AG10803 (cell line): Measurements from ENCODE around the gene NPY1R.

Experiments used
- DNase-seq: peaks from one replicate; pipeline ENCODE4 v3.0.0; 2010; ENCODE audit warnings: low read depth
- H3K4me3 ChIP-seq: 2 replicates; pipeline ENCODE4 v1.5.1; 2011; ENCODE audit warnings: mild to moderate bottlenecking, low read length, control low read depth
- TF ChIP-seq, protein P1 (sequence below): conservative IDR thresholded peaks from 2 replicates; pipeline ENCODE4 v1.5.1; 2011; ENCODE audit warnings: mild to moderate bottlenecking, low read length, control low read depth, inconsistent platforms

Gene NPY1R

GRCh38 chr4:163350672-163351071, 18.3 kb upstream of the NPY1R start:
- H3K4me3 ChIP-seq = no peak overlapping the region
- DNase-seq = no peak
- TF ChIP-seq, protein P1, sequence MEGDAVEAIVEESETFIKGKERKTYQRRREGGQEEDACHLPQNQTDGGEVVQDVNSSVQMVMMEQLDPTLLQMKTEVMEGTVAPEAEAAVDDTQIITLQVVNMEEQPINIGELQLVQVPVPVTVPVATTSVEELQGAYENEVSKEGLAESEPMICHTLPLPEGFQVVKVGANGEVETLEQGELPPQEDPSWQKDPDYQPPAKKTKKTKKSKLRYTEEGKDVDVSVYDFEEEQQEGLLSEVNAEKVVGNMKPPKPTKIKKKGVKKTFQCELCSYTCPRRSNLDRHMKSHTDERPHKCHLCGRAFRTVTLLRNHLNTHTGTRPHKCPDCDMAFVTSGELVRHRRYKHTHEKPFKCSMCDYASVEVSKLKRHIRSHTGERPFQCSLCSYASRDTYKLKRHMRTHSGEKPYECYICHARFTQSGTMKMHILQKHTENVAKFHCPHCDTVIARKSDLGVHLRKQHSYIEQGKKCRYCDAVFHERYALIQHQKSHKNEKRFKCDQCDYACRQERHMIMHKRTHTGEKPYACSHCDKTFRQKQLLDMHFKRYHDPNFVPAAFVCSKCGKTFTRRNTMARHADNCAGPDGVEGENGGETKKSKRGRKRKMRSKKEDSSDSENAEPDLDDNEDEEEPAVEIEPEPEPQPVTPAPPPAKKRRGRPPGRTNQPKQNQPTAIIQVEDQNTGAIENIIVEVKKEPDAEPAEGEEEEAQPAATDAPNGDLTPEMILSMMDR = no peak

DNA sequence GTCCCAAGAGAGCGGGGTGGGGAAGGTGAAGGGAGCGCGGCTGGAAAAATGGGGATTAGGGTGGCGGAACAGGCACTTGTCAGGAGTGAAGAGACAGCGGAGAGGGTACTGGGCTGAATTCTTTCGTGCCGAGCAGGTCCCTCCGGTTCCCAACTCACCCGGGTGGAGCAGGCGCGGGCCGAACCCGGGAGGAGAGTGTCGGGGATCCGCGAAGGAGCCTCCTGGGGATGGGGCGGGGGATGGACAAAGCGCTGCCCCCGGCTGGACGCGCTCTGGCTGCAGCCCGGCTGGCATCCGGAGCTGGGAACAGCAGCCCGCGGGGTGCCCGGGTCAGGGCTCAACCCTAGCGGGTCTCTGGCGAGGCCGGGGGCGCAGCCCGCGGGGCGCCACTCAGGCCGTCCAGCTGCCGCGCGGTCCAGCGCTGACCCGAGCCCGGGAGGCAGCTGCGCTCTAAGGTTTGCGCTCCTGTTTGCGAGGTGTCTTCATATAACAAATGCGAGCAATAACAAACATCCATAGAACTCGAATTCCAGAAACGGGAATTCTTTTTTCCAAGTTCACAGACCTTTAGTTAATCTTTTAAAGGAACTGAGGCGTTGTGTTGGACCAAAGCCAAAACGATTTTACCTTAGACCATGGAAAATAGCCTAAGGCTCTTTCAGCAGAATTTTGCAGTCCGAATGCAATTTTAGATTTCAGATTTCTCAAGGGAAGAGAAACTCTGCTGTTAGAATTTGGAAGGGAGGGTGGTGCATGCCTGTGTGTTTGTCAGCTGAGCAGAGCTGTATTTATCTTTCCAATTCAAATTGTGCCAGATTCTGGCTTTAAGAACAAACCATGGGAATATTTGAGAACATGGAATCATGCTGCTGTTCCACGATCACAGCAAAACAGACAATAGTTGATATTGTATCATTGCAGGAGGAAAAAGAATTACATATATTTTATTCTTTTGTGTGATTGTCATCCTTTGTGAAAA, 12.0 kb upstream of the NPY1R start:
- no peak overlapping the region for H3K4me3 ChIP-seq
- no peak for DNase-seq
- TF ChIP-seq, protein P1 = no peak

- TF ChIP-seq, protein P1 = no peak
- H3K4me3 ChIP-seq = no peak within 1 kb of the TSS
- no peak for DNase-seq
These were observed 11.3 kb upstream of the NPY1R start, which contains the start of gene NPY5R for GRCh38 chr4:163343604-163344146. TSS of gene NPY5R (plus strand) at chr4:163343892. CDS start at chr4:163350274, 6,382 bp downstream.

DNA sequence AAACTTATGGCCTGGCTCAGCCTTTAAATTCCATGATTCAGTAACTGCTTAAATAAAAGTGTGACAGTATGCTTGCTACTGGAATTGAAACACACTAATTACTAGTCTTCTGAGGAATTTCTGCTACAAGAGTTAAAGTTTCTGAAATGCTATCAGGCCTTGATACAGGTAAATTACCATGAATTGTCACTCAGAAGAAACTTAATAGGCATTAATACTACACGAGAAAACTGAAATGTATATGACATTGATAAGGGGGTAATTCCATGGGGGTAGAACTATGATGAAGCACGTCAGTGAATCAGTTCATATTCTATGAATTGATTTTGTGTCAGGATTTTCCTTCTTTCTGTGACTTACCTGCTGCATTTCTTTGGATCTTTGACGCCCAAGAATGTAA, 3.0 kb upstream of the NPY1R start:
- TF ChIP-seq, protein P1 = no peak
- no peak overlapping the region for H3K4me3 ChIP-seq
- DNase-seq = no peak

DNA sequence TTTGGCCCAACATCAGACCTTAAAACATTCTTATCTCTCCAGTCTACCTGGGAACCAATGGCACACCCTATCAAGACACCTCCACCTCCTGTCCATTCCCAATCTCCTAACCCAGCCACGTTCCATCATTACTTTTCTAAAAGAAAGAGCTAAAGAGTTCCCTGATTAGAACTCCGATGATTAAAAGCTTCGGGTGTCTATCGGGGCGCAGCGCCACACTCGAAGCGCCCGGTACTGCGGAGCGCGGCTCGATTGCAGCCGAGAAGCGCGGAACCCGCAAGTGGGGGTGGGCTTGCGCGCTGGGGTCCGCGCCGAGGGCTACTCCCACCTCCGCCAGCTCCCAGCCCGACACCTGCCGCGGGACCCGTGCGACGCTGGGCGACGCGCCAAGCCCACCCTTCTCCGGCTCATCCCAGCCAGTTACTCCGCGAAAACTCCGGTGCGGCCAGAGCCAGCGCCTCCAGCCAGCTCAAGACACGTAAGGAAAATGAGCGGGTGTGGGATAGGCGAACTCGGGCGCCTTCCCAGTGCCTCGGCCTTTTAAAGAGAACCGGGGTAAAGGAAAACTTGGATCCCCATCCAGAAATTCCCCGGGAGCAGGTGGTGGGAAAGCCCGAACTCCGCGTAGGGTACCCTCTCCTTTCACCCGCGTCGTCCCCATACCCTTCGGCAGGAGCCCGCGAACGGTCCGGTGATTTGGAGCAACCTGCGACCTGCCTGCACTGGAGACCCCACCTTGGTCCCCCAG, 593 bp downstream of the NPY1R start:
- peak overlapping the region; percentile 62 for H3K4me3 ChIP-seq
- TF ChIP-seq, protein P1 = 0 out of 2 replicates have a peak, but pooled peaks have one; percentile 3

GRCh38 chr4:163330916-163331628, 1.3 kb downstream of the NPY1R start:
- no peak for DNase-seq
- TF ChIP-seq, protein P1 = no peak
- no peak overlapping the region for H3K4me3 ChIP-seq

More for the DNA sequence above, 593 bp downstream of the NPY1R start:
- DNase-seq = peak; percentile 9
